ENCODE results near the gene HSD17B4.
"Not testable (repeated sequence)": the region's sequence is repeated elsewhere in the genome, so short reads cannot be mapped to it uniquely, and the experiment has no call there.

The HSD17B4 gene

GRCh38 chr5:119483155-119483554, 30.9 kb downstream of the HSD17B4 start:
- DNase-seq, result no peak

- DNase-seq, result no peak
Measured at GRCh38 chr5:119484884-119485283, 32.6 kb downstream of the HSD17B4 start.

GRCh38 chr5:119501671-119502179, 49.4 kb downstream of the HSD17B4 start:
- no peak for DNase-seq

- DNase-seq, result not testable (repeated sequence)
Measured at GRCh38 chr5:119503939-119504338, 51.6 kb downstream of the HSD17B4 start.

GRCh38 chr5:119512277-119512676, 60.0 kb downstream of the HSD17B4 start:
- DNase-seq, result no peak

- DNase-seq, result no peak
Measured at GRCh38 chr5:119515192-119515591, 62.9 kb downstream of the HSD17B4 start.

GRCh38 chr5:119517115-119517514, 64.8 kb downstream of the HSD17B4 start:
- DNase-seq, result not testable (repeated sequence)

GRCh38 chr5:119521232-119521631, 68.9 kb downstream of the HSD17B4 start:
- DNase-seq, result no peak

- no peak for DNase-seq
Measured at GRCh38 chr5:119522841-119523240, 70.5 kb downstream of the HSD17B4 start.

- no peak for DNase-seq
Measured at GRCh38 chr5:119524485-119524884, 72.2 kb downstream of the HSD17B4 start.

GRCh38 chr5:119527351-119527750, 75.1 kb downstream of the HSD17B4 start:
- no peak for DNase-seq

GRCh38 chr5:119529811-119530210, 77.5 kb downstream of the HSD17B4 start:
- DNase-seq, result no peak

- DNase-seq, result no peak
Measured at GRCh38 chr5:119532637-119533036, 80.3 kb downstream of the HSD17B4 start.

- no peak for DNase-seq
Measured at GRCh38 chr5:119537704-119538103, 85.4 kb downstream of the HSD17B4 start.

- no peak for DNase-seq
Measured at GRCh38 chr5:119541716-119542115, 89.4 kb downstream of the HSD17B4 start.

GRCh38 chr5:119551819-119552218, 99.5 kb downstream of the HSD17B4 start:
- DNase-seq, result no peak

GRCh38 chr5:119554597-119554996, 102.3 kb downstream of the HSD17B4 start:
- no peak for DNase-seq

- DNase-seq, result no peak
Measured at GRCh38 chr5:119570910-119571309, 118.6 kb downstream of the HSD17B4 start.

GRCh38 chr5:119578937-119579336, 126.6 kb downstream of the HSD17B4 start:
- DNase-seq, result no peak

- no peak for DNase-seq
Measured at GRCh38 chr5:119582987-119583386, 130.7 kb downstream of the HSD17B4 start.

GRCh38 chr5:119583684-119584083, 131.4 kb downstream of the HSD17B4 start:
- DNase-seq, result no peak

Data from activated CD8-positive, alpha-beta memory T cell treated with anti-CD3 and anti-CD28 coated beads, Interleukin-2, amount 50 U/mL, for 4 hours (primary cell).